ENCODE measurements around the gene RASSF7.
A peak's percentile ranks its signal among the peaks of the same experiment; 100 is the strongest.

The RASSF7 gene

DNA sequence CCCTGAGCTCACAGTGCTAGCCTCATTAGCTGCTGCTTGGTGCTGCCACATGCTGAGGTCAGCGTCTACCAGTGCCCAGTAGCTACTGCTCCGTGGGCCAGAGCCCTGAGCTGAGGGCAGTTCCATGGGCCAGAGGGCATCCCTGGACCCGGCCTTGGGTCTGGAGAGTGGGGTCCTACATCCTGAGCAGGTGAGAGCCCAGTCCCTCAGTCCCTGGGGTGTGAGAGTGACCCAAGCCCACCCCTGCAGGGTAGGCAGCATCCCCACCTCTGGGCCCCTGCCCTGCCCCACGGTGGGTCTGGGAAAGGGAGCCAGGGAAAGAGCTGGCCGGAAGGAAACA, 10.1 kb upstream of the RASSF7 start:
- DNase-seq = no peak

DNA sequence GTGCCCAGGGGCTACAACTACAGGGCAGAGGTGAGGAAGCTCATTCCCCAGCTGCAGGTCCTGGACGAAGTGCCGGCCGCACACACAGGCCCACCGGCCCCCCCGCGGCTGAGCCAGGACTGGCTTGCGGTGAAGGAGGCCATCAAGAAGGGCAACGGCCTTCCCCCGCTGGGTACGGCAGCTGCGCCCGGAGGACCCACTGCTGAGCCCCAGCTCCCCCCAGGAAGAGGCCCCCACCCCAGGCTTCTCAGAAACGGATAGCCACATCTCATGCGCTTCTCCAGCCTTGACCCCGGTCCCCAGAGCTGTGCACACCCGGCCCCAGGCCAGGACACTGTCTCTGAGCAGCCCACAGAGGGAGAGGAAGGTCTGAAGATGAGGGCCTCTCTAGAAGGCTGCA, 9.6 kb upstream of the RASSF7 start:
- DNase-seq = no peak

DNA sequence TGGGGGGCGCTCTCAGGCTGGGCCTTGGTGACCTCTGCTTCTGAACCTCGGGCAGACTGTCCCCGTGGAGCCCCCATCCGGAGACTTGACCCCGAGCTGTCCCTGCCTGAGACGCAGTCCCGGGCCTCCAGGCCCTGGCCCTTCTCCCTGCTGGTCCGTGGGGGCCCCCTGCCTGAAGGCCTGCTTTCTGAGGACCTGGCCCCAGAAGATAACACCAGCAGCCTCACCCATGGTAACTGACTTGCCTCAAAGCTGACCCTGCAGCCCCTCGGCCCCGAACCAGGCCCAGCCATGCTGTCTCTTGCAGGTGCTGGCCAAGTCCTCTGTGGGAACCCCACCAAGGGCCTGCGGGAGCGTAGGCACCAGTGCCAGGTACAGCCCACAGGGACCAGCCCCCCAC, 9.2 kb upstream of the RASSF7 start:
- DNase-seq = no peak

DNA sequence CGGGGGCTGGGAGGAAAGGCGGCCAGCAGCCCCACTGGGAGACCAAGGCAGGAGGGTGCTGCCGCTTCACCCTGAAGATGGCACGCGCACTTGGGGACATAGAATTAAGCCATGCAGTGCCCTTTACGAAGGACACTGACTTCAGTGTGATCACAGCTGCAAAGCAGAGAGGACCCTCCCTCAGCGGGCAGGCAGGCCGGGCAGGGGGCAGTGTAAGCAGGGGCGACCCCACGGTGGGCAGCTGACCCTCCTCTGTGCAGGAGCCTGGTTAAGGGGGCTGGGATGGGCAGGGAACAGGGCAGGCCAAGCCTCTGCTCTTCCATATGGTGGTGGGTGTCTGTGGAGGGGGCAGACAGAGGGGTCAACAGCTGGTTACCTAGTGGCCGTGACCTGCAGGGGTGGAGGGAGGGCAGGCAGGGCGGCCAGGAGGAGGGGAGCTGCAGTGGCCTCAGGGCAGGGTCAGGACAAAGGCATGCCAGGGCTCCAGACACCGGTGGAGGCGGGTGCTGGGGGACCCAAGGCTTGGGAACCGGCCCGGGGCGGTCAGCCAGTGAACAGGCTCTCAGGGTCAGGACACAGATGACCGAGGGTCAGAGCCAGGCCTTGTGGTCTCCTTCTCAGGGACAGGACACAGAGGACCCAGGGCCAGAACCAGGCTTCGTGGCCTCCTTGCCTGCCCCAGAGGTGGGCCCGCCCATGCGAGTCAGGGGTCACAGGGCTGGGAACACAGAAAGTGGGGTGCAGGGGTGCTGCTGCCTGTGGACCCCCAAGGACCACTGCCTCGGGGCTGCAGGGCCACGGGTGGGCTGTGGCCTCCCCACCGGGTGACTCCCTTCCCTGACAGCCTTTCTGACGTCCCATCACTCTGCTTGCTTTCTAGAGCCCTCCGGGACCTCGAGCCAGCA, 7.4 kb upstream of the RASSF7 start:
- no peak for DNase-seq

DNA sequence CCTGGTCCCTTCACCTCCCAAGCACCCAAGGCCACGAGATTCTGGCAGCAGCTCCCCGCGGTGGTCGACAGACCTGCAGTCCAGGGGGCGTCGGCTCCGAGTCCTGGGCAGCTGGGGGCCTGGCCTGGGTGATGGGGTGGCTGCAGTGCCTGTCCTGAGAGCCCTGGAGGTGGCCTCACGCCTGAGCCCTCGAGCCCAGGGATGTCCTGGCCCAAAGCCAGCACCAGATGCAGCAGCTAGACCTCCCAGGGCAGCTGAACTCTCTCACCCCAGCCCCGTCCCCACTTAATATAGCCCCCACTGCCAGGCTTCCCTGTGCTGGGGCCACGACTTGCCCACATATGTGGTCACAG, 6.8 kb upstream of the RASSF7 start:
- DNase-seq = no peak

DNA sequence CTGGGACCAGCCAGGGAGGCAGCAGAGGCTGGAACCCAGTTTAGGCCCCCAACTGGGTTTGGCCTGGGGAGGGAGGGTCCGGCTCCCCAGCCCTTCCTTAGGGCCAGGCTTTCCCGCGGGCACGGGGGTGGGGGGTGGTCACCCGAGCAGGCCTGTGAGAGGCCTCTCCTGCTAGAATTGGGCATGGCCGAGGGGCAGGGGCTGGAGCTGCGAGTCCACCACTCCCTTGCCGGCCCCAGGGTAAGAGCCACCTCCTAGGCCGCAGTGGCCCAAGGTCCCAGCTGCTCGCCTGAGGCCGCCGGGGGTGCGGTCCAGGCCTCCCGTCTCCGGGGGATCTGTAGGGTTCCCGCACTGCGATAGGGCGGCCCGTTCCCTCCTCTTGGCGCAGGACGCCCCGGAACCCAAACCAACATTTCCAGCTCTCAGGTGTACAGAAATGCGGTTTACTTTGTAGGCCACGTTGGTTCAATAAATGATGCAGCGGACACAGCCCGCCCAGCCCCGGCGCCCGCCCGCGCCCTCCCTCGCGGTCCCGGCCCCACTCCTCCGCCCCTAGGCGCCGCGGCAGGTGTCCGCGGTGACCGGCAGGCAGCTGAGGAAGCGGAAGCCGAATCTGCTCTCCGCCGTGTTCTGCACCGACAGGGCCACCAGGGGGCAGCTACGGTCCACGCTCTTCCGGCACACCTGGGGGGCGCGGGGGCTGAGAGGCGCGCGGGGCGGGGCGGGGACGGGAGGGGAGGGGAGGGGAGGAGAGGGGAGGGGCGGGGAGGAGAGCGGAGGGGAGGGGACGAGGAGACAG, 6.1 kb upstream of the RASSF7 start:
- DNase-seq = peak in 12 of 51 donors; percentile 7 to 44 (median 22)

DNA sequence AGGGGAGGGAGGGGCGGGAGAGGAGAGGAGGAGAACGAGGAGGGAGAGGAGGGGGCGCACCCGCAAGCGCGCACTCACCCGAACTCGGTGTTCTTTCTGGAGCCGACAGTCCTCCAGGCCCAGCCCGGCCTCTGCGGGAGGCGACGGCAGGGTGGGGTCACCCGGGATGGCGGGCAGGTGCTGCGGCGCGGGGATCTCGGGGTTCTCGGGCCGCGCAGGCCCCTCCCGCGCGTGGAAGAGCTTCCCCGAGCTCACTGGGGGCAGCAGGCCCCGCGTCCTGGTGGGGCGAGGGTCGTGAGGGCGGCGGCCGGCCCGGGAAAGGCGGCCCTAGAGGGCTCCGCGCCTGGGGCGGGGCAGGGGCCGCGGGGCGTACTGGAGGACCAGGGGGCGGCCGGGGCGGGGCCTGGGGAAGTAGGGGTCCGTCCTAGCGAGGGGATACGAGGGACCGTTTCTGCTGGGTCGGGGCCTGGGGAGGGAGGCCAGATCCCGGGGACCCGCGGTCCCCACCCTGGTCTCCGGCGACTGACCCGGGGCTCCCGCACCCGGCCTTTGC, 5.5 kb upstream of the RASSF7 start:
- DNase-seq = no peak

DNA sequence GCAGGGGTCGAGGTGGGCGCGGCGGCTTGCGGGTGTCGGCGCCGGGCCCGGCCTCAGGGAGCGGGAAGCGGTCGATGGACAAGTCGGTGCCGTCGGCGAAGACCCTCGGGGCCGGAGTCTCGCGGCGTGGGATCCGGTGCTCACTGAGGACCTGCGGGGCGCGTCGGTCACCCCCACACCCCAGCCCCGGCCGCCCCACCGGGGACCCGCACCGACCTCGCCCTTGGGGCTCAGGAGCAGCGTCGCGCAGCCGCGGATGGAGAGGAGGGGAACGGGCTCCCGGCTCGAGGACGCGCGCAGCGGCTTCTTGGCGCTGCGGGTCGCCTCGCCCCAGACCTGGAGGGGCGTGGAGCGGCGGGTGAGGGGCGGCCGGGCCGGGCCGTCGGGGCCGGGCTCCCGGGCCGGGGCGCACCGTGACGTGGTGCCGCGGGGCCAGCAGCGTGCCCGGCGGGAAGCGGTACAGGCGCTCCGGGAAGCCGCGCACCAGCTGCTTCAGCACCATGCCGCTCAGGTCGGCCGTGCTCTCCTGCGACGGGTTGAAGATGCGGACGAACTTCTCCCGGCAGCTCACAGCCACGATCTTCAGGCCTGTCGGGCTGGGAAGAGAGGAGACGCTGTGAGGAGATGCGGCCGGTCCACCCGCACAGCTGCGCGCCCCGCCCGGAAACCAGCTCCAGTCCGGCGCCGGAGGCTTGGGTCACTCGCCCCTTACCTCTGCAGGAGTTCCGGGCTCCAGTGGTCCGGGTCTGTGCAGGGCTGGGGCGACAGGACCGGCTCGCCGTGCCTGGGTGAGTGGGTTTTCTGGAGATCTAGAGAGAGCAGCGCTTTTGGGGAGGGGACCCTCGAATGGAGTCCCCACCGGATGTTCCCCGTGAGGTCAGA, 4.7 kb upstream of the RASSF7 start:
- no peak for DNase-seq

DNA sequence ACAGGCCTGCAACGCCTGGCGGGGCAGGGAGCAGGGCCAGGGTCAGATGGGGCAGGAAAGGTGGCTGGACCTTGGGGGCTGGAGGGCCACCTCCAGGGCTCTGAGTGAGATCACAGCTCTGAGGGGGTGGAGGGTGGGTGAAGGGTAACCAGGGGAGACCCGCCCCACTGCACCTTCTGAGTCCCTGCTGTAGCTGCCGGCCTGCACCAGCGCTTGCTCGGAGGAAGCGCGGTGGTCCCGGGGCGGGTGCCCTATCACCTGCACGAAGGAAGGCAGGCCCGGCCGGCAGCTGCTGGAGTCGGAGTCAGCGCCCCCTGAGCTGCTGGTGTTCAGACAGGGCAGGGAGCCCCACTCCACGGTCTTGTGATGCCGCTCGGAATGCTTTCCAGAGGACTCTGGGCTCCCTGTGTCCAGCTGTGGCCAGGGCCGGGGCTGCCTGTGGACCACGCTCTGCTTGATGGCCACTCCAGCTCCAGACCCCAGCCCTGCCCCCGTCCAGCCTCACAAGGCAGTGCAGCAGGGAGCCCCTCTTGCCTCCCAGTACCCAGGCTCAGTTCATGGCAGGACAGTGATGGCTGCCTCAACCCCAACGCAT, 4.0 kb upstream of the RASSF7 start:
- no peak for DNase-seq

DNA sequence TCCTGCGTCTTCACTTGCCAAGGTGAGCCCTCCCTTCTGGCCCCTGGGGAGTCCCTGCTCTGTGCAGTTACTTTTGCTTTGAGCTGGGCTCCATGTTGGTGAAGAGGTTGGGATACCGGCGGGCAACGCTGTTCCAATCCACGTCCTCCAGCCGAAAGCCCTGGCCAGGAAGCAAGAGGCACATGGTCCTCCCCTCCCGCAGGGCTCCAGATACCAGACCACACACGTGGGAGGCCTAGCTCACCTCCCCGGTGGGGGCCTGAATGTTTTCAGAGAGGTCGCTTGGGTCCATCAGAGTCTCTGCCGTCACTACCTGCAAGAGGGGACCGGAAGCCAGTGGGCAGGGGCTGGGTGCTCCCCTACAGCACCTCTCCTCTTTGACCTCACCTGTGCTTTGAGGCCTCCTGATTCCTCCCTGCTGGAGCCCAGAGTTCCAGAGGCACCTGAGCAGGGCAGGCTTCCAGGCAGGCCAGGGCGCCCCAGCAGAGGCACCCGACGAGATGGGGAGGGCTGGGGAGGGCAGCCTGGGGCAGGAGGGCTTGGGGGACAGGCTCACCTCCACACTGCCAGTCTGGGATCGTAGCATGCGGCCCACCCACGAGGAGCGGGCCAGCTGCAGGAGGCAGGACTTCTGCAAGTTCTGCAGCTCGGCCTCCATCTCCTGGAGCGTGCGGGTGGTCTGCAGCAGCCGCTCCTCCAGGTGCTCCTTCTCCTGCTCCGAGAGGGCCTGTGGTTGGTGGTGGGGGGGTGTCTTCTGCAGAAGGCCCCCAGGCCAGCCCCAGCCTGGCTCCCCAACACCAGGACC, 3.2 kb upstream of the RASSF7 start:
- no peak for DNase-seq

DNA sequence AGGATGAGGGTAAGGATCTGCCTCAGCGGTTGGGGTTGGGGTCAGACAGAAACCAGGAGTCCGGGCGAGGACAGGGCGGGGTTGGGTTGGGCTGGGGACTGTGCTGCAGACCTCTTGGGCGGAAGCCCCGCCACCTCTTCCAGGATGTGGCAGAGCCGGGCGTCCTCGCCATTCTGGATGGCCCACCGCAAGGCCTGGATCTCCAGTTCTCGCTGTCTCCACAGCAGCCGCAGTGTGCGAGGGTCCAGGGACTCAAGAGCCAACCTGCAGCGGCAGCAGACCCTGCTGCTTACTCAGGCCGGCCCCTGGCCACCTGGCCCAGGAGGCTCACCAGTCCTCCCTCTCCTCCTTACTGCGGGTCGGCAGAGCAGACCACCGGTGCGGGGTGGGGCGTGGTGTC, 2.3 kb upstream of the RASSF7 start:
- no peak for DNase-seq

DNA sequence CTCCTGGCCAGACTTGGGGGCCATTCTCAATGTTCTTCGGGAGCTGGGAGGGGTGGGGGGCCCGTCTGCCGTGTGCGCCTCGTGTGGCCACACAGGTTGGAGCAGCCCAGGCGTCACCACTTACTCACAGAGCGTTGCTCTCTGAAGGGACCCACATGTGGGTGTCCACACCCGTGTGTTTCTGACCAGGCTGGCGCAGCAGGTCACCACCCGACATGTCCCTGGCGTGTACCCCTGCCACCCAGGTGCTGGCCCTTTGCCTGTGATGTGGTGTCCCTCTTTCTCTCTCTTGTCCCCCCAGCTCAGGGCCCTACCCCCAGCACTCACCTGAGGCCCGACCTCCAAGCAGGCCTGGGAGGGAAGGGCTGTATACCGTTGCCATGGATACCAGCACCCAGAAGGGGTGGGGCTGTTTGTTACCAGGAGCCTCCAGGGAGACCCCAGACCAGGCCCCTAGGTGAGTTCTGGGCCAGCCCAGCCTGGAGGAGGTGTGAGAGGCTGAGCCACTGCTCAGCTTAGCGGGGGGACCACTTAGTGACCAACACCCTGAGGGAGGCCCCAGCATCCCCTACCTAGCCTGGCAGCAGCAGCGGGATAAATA, 1.6 kb upstream of the RASSF7 start:
- no peak for DNase-seq

DNA sequence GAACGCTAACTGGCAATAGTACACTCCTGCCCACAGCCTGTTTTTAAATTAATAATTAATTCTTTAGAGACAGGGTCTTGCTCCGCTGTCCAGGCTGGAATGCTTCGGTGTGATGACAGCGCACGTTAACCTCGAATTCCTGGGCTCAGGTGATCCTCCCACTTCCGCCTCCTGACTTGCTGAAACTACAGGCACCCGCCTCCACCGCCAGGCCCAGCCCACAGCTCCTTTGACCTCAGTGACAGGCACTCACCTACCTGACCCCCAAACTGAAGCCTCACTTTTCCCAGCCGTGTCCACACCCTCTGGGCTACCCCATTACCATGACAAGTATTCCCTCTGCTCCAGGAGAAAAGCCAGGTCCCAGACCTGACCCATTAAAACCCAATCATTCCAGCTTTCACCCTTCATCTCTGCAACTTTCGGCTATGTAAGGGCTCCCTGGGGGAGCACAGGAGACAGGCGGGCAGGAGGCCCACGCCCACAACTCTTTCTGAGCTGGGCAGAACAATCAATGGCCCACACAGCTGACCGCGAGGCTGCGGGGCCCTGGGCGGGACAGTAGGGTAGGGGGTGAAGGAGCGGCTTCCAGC, 962 bp upstream of the RASSF7 start:
- DNase-seq = no peak

DNA sequence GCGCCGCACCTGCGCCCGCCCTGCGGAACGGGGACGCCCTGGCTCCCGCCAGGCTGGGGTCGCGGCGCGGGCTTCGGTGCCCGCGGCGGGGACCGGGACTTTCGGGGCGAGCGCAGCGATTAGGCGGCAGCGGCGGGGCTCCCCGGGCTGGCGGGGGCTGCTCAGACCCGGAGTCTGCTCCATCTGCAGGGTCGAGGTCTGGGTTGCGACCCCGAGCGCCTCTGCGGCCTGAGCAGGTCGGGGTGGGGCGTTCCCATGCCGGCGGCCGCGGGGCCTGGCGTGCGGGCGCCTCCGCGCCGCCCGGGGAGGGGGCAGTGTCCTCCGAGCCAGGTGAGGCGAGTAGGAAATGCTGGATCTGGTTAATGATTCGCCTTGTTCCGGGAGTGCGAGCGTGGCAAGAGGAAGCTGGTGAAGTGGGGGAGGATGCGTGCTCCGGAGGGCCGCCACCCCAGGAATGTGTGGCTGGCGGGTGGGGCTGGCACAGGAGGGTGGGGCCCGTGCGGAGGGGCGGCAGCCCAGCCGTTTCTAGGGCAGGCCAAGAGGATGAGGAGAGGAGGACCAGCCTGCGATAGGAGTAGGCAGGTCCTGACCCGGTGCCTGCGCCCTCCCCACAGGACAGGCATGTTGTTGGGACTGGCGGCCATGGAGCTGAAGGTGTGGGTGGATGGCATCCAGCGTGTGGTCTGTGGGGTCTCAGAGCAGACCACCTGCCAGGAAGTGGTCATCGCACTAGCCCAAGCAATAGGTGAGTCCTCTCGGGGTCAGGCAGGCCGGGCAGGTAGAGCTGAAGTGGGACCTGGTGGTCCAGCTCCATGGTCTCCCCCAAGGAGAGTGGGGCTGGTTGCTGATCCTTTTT, 606 bp downstream of the RASSF7 start:
- peak in 1 of 51 donors; percentile 27 for DNase-seq

DNA sequence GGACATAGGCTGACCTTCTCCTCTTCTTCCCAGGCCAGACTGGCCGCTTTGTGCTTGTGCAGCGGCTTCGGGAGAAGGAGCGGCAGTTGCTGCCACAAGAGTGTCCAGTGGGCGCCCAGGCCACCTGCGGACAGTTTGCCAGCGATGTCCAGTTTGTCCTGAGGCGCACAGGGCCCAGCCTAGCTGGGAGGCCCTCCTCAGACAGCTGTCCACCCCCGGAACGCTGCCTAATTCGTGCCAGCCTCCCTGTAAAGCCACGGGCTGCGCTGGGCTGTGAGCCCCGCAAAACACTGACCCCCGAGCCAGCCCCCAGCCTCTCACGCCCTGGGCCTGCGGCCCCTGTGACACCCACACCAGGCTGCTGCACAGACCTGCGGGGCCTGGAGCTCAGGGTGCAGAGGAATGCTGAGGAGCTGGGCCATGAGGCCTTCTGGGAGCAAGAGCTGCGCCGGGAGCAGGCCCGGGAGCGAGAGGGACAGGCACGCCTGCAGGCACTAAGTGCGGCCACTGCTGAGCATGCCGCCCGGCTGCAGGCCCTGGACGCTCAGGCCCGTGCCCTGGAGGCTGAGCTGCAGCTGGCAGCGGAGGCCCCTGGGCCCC, 1.4 kb downstream of the RASSF7 start:
- no peak for DNase-seq

DNA sequence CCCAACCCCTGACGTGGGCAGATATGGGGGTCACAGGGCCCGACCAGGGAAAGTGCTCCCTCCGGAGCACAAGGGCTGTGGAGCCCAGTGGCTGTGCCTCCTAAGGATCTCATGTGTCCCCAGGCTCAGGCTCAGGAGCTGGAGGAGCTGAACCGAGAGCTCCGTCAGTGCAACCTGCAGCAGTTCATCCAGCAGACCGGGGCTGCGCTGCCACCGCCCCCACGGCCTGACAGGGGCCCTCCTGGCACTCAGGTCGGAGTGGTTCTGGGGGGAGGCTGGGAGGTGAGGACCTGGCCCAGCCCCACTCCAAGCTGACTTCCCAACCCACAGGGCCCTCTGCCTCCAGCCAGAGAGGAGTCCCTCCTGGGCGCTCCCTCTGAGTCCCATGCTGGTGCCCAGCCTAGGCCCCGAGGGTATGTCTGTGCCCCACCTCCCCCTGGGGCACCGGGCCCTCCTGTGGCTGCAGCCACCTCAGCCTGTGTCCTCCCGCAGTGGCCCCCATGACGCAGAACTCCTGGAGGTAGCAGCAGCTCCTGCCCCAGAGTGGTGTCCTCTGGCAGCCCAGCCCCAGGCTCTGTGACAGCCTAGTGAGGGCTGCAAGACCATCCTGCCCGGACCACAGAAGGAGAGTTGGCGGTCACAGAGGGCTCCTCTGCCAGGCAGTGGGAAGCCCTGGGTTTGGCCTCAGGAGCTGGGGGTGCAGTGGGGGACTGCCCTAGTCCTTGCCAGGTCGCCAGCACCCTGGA, 2.5 kb downstream of the RASSF7 start:
- DNase-seq = no peak

DNA sequence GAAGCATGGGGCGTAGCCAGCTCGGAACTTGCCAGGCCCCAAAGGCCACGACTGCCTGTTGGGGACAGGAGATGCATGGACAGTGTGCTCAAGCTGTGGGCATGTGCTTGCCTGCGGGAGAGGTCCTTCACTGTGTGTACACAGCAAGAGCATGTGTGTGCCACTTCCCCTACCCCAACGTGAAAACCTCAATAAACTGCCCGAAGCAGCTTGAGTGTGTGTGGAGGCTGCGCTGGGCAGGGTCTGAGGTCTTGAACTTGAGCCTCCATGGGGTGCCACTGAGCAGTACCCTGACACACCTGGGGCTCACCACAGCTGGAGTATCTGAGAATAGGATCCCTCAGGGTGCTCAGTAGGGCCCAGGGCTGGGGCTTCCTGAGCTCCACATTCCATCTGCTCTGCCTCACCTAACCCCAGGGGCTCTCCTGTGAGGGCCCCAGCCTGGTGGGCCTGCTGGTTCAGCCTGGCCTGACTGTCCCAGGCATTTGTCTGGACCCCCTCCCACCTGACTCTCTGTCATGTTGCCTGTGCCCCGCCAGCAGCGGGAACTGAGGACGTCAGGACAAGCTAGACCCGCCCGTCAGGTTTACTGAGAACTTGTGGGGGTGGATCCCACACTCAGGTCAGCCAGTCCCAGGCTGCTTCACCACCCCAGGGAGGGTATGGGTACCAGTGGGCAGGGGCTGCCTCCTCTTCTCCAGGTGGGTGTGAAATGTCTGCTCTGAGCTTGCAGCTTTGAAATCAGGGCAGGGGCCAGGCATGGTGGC, 3.2 kb downstream of the RASSF7 start:
- DNase-seq = no peak

Data from hypothalamus (tissue), 51 donors.